Endothelial cell of umbilical vein (primary cell): Measurements from ENCODE around the gene TMEM175.

ENCODE experiments used
- CTCF ChIP-seq, 2 donors: IDR thresholded peaks; 1 replicate in 1 of 2; 2 replicates in 1 of 2; pipeline ENCODE4 v1.5.1; 2011; ENCODE audit warnings: low read length in 2 of 2, mild to moderate bottlenecking in 2 of 2, moderate library complexity in 2 of 2, control low read depth in 1 of 2, inconsistent platforms in 1 of 2, low read depth in 1 of 2; ENCODE audit not compliant: insufficient read depth in 1 of 2; ENCODE audit errors: extremely low read depth in 1 of 2
- MAX ChIP-seq: IDR thresholded peaks from 2 replicates; pipeline ENCODE4 v1.6.1; 2011; ENCODE audit not compliant: insufficient read depth, insufficient read length
- MYC ChIP-seq: IDR thresholded peaks from one replicate; pipeline ENCODE4 v1.6.1; 2011; ENCODE audit warnings: mild to moderate bottlenecking, low read depth, low read length
- POLR2A ChIP-seq: IDR thresholded peaks from 2 replicates; pipeline ENCODE4 v1.6.1; 2012; ENCODE audit warnings: low read depth, mild to moderate bottlenecking, control low read depth, low read length

GRCh38 chr4:951594-952468, 19.6 kb downstream of the TMEM175 start:
- TF ChIP-seq CTCF (IDR thresholded peaks at IDR 0.05; ENCODE audit: extremely low read depth in 1 of 2, insufficient read depth in 1 of 2, low read depth in 1 of 2, low read length in 2 of 2), result no peak
- no peak for TF ChIP-seq POLR2A
- TF ChIP-seq MYC, result no peak
- TF ChIP-seq MAX, result no peak
